GM23338 (cell line): Measurements from ENCODE around the gene UXS1. TPM values are rescaled to one million over a fixed set of nuclear protein-coding genes. Genes with fewer than 3 reads are reported as not detected.

Experiments
- ATAC-seq: fragments of 200-7000 bp; cut with Tn5 transposase; 3 replicates; pipeline ENCODE4 v1.9.1; 2020
- DNase-seq: peaks from one replicate; pipeline ENCODE4 v3.0.0-alpha.2; 2015; ENCODE audit warnings: low spot score
- H2AFZ ChIP-seq: fragments of 200-600 bp; sonication (generic); 2 replicates; pipeline ENCODE4 v1.8.0; 2016; ENCODE audit warnings: antibody characterized with exemption, mild to moderate bottlenecking, moderate library complexity
- H3F3A ChIP-seq: fragments of 200-600 bp; sonication (generic); replicated peaks from 2 replicates; pipeline ENCODE4 v1.8.0; 2017; ENCODE audit warnings: antibody characterized with exemption, mixed run types, low read depth
- H3K27ac ChIP-seq: fragments of 200-600 bp; sonication (generic); 2 replicates; pipeline ENCODE4 v1.6.1; 2016; ENCODE audit warnings: low read depth
- H3K27me3 ChIP-seq: fragments of 200-600 bp; sonication (generic); 2 replicates; pipeline ENCODE4 v1.8.0; 2016; ENCODE audit warnings: mild to moderate bottlenecking, mixed run types, moderate library complexity; ENCODE audit not compliant: insufficient read depth
- H3K36me3 ChIP-seq: fragments of 200-600 bp; sonication (generic); 2 replicates; pipeline ENCODE4 v1.8.0; 2016; ENCODE audit warnings: mild to moderate bottlenecking; ENCODE audit not compliant: insufficient read depth
- H3K4me1 ChIP-seq: fragments of 200-600 bp; sonication (generic); 2 replicates; pipeline ENCODE4 v1.8.0; 2016; ENCODE audit warnings: mild to moderate bottlenecking, moderate library complexity; ENCODE audit not compliant: insufficient read depth
- H3K4me2 ChIP-seq: fragments of 200-600 bp; sonication (generic); 2 replicates; pipeline ENCODE4 v1.7.1; 2017; ENCODE audit warnings: mixed run types
- H3K4me3 ChIP-seq: fragments of 200-600 bp; sonication (generic); 2 replicates; pipeline ENCODE4 v1.6.1; 2016; ENCODE audit warnings: mixed run types
- H3K79me2 ChIP-seq: fragments of 200-600 bp; sonication (generic); replicated peaks from 2 replicates; pipeline ENCODE4 v1.8.0; 2017; ENCODE audit warnings: mild to moderate bottlenecking; ENCODE audit not compliant: insufficient read depth
- H3K9me2 ChIP-seq: fragments of 200-600 bp; sonication (generic); 2 replicates; pipeline ENCODE4 v1.8.0; 2017; ENCODE audit not compliant: insufficient read depth
- H4K20me1 ChIP-seq: fragments of 200-600 bp; sonication (generic); replicated peaks from 2 replicates; pipeline ENCODE4 v1.8.0; 2017; ENCODE audit warnings: mild to moderate bottlenecking; ENCODE audit not compliant: insufficient read depth
- H3K27ac Mint-ChIP-seq: 2 replicates; pipeline ENCODE4 v1.8.0; 2020; ENCODE audit warnings: inconsistent platforms, mild to moderate bottlenecking, moderate library complexity, mixed read lengths
- H3K27me3 Mint-ChIP-seq: 3 replicates; pipeline ENCODE4 v1.8.0; 2022; ENCODE audit warnings: low read depth, mild to moderate bottlenecking, moderate library complexity, mixed read lengths, inconsistent platforms; ENCODE audit not compliant: insufficient read depth, poor library complexity
- H3K36me3 Mint-ChIP-seq: 3 replicates; pipeline ENCODE4 v1.8.0; 2021; ENCODE audit warnings: low read depth, mild to moderate bottlenecking, inconsistent platforms, moderate library complexity, mixed read lengths
- H3K4me1 Mint-ChIP-seq: 3 replicates; pipeline ENCODE4 v1.8.0; 2020; ENCODE audit warnings: mild to moderate bottlenecking, inconsistent platforms, mixed read lengths
- H3K4me3 Mint-ChIP-seq: 3 replicates; pipeline ENCODE4 v1.8.0; 2021; ENCODE audit warnings: moderate library complexity, mild to moderate bottlenecking, inconsistent platforms, mixed read lengths
- H3K9me3 Mint-ChIP-seq: 3 replicates; pipeline ENCODE4 v1.8.0; 2020; ENCODE audit warnings: moderate library complexity, mild to moderate bottlenecking, inconsistent platforms, mixed read lengths
- CREB1 ChIP-seq: fragments of 250-450 bp; sonication (Bioruptor Pico); IDR thresholded peaks from 2 replicates; pipeline ENCODE4 v1.5.0; 2020; ENCODE audit warnings: low read depth, mild to moderate bottlenecking, moderate library complexity
- CTCF ChIP-seq, 2 experiments: fragments of 200-600 bp in 1 of 2; sonication (generic) in 1 of 2; conservative IDR thresholded peaks; 2 replicates each; pipeline versions ENCODE4 v1.5.1 to v1.6.1; 2016 to 2017; ENCODE audit warnings: antibody characterized with exemption in 2 of 2, low read depth in 2 of 2, mild to moderate bottlenecking in 2 of 2, moderate library complexity in 1 of 2
- EZH2 ChIP-seq: fragments of 200-600 bp; sonication (generic); IDR thresholded peaks from one replicate; pipeline ENCODE4 v1.8.0; 2017; ENCODE audit warnings: antibody characterized with exemption, mild to moderate bottlenecking, low read depth; ENCODE audit not compliant: unreplicated experiment
- EZH2phosphoT487 ChIP-seq: fragments of 200-600 bp; sonication (generic); IDR thresholded peaks from one replicate; pipeline ENCODE4 v1.8.1; 2018; ENCODE audit warnings: antibody characterized with exemption; ENCODE audit not compliant: unreplicated experiment
- JUNB ChIP-seq: IDR thresholded peaks from one replicate; pipeline ENCODE4 v1.6.1; 2016; ENCODE audit warnings: antibody characterized with exemption; ENCODE audit not compliant: unreplicated experiment
- NANOG ChIP-seq: IDR thresholded peaks from 2 replicates; pipeline ENCODE4 v1.6.1; 2016; ENCODE audit warnings: antibody characterized with exemption, borderline replicate concordance
- POLR2AphosphoS5 ChIP-seq: IDR thresholded peaks from 2 replicates; pipeline ENCODE4 v1.6.1; 2016; ENCODE audit warnings: antibody characterized with exemption, low read depth
- STAT1 ChIP-seq: IDR thresholded peaks from one replicate; pipeline ENCODE4 v1.6.1; 2016; ENCODE audit warnings: antibody characterized with exemption; ENCODE audit not compliant: unreplicated experiment
- ZNF114 ChIP-seq: fragments of 250-450 bp; sonication (Bioruptor Pico); IDR thresholded peaks from 2 replicates; pipeline ENCODE4 v1.5.0; 2020; ENCODE audit warnings: mild to moderate bottlenecking, moderate library complexity
- polyA plus RNA-seq: library from polyadenylated mRNA; unstranded; fragments of >200 nt; fragmentation: Nextera tagmentation; extraction: Ambion mirVana; gene quantifications from 2 replicates; pipeline ENCODE4 v1.2.1, GENCODE V29; 2016
- total RNA-seq: library from RNA; depleted of rRNA; stranded (reverse); fragments of >200 nt; shearing (Covaris generic); gene quantifications from 2 replicates; pipeline ENCODE4 v1.2.3, GENCODE V29; 2014
- TF ChIP-seq, protein P1 (sequence below): IDR thresholded peaks from 2 replicates; pipeline ENCODE4 v1.6.1; 2016; ENCODE audit warnings: antibody characterized with exemption
- TF ChIP-seq, protein P2 (sequence below): IDR thresholded peaks from one replicate; pipeline ENCODE4 v1.6.1; 2018; ENCODE audit warnings: antibody characterized with exemption; ENCODE audit not compliant: unreplicated experiment
- TF ChIP-seq, protein P3 (sequence below): fragments of 250-450 bp; sonication (Bioruptor Pico); IDR thresholded peaks from 2 replicates; pipeline ENCODE4 v1.5.0; 2020; ENCODE audit warnings: mild to moderate bottlenecking, moderate library complexity

UXS1 gene
- total and polyA plus RNA-seq, 2 experiments from 2014 or later = 48.7 to 131 TPM

GRCh38 chr2:106117347-106117746 lies 76.8 kb downstream of the UXS1 start:
- no peak overlapping the region for H3K4me3 Mint-ChIP-seq

More at GRCh38 chr2:106117347-106117746, 76.8 kb downstream of the UXS1 start:
- peaks cover 18% of the 10 kb centered on the region for H3K4me1 ChIP-seq
- TF ChIP-seq NANOG = no peak
- no peak for TF ChIP-seq POLR2AphosphoS5
- no peak for TF ChIP-seq EZH2
- TF ChIP-seq, protein P1, sequence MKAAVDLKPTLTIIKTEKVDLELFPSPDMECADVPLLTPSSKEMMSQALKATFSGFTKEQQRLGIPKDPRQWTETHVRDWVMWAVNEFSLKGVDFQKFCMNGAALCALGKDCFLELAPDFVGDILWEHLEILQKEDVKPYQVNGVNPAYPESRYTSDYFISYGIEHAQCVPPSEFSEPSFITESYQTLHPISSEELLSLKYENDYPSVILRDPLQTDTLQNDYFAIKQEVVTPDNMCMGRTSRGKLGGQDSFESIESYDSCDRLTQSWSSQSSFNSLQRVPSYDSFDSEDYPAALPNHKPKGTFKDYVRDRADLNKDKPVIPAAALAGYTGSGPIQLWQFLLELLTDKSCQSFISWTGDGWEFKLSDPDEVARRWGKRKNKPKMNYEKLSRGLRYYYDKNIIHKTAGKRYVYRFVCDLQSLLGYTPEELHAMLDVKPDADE = no peak
- TF ChIP-seq, protein P2, sequence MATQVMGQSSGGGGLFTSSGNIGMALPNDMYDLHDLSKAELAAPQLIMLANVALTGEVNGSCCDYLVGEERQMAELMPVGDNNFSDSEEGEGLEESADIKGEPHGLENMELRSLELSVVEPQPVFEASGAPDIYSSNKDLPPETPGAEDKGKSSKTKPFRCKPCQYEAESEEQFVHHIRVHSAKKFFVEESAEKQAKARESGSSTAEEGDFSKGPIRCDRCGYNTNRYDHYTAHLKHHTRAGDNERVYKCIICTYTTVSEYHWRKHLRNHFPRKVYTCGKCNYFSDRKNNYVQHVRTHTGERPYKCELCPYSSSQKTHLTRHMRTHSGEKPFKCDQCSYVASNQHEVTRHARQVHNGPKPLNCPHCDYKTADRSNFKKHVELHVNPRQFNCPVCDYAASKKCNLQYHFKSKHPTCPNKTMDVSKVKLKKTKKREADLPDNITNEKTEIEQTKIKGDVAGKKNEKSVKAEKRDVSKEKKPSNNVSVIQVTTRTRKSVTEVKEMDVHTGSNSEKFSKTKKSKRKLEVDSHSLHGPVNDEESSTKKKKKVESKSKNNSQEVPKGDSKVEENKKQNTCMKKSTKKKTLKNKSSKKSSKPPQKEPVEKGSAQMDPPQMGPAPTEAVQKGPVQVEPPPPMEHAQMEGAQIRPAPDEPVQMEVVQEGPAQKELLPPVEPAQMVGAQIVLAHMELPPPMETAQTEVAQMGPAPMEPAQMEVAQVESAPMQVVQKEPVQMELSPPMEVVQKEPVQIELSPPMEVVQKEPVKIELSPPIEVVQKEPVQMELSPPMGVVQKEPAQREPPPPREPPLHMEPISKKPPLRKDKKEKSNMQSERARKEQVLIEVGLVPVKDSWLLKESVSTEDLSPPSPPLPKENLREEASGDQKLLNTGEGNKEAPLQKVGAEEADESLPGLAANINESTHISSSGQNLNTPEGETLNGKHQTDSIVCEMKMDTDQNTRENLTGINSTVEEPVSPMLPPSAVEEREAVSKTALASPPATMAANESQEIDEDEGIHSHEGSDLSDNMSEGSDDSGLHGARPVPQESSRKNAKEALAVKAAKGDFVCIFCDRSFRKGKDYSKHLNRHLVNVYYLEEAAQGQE = no peak
- TF ChIP-seq CREB1 (CRISPR knock-in tag) = no peak
- no peak for TF ChIP-seq EZH2phosphoT487
- TF ChIP-seq STAT1 = no peak
- no peak for TF ChIP-seq JUNB
- no peak for TF ChIP-seq ZNF114
- TF ChIP-seq, protein P3, sequence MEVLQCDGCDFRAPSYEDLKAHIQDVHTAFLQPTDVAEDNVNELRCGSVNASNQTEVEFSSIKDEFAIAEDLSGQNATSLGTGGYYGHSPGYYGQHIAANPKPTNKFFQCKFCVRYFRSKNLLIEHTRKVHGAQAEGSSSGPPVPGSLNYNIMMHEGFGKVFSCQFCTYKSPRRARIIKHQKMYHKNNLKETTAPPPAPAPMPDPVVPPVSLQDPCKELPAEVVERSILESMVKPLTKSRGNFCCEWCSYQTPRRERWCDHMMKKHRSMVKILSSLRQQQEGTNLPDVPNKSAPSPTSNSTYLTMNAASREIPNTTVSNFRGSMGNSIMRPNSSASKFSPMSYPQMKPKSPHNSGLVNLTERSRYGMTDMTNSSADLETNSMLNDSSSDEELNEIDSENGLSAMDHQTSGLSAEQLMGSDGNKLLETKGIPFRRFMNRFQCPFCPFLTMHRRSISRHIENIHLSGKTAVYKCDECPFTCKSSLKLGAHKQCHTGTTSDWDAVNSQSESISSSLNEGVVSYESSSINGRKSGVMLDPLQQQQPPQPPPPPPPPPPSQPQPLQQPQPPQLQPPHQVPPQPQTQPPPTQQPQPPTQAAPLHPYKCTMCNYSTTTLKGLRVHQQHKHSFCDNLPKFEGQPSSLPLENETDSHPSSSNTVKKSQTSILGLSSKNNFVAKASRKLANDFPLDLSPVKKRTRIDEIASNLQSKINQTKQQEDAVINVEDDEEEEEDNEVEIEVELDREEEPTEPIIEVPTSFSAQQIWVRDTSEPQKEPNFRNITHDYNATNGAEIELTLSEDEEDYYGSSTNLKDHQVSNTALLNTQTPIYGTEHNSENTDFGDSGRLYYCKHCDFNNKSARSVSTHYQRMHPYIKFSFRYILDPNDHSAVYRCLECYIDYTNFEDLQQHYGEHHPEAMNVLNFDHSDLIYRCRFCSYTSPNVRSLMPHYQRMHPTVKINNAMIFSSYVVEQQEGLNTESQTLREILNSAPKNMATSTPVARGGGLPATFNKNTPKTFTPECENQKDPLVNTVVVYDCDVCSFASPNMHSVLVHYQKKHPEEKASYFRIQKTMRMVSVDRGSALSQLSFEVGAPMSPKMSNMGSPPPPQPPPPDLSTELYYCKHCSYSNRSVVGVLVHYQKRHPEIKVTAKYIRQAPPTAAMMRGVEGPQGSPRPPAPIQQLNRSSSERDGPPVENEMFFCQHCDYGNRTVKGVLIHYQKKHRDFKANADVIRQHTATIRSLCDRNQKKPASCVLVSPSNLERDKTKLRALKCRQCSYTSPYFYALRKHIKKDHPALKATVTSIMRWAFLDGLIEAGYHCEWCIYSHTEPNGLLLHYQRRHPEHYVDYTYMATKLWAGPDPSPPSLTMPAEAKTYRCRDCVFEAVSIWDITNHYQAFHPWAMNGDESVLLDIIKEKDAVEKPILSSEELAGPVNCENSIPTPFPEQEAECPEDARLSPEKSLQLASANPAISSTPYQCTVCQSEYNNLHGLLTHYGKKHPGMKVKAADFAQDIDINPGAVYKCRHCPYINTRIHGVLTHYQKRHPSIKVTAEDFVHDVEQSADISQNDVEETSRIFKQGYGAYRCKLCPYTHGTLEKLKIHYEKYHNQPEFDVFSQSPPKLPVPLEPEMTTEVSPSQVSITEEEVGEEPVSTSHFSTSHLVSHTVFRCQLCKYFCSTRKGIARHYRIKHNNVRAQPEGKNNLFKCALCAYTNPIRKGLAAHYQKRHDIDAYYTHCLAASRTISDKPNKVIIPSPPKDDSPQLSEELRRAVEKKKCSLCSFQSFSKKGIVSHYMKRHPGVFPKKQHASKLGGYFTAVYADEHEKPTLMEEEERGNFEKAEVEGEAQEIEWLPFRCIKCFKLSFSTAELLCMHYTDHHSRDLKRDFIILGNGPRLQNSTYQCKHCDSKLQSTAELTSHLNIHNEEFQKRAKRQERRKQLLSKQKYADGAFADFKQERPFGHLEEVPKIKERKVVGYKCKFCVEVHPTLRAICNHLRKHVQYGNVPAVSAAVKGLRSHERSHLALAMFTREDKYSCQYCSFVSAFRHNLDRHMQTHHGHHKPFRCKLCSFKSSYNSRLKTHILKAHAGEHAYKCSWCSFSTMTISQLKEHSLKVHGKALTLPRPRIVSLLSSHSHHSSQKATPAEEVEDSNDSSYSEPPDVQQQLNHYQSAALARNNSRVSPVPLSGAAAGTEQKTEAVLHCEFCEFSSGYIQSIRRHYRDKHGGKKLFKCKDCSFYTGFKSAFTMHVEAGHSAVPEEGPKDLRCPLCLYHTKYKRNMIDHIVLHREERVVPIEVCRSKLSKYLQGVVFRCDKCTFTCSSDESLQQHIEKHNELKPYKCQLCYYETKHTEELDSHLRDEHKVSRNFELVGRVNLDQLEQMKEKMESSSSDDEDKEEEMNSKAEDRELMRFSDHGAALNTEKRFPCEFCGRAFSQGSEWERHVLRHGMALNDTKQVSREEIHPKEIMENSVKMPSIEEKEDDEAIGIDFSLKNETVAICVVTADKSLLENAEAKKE (CRISPR knock-in tag) = no peak
- TF ChIP-seq CTCF (conservative IDR thresholded peaks at IDR 0.05; ENCODE audit: low read depth in 2 of 2) = no peak
- no peaks in the 10 kb centered on the region for H3K9me3 Mint-ChIP-seq
- DNase-seq (no peak), ATAC-seq (no peak)
- H3F3A ChIP-seq = no peaks in the 10 kb centered on the region
- no peak overlapping the region for H3K4me2 ChIP-seq
- H3K36me3 ChIP-seq = no peaks in the 10 kb centered on the region; the same call in 1 of the 2 replicates
- peaks cover 21% of the 10 kb centered on the region for H3K4me1 Mint-ChIP-seq
- H3K27me3 ChIP-seq = no peaks in the 10 kb centered on the region
- peaks cover 28% of the 10 kb centered on the region for H3K79me2 ChIP-seq
- no peak overlapping the region for H2AFZ ChIP-seq
- H3K9me2 ChIP-seq = no peaks in the 10 kb centered on the region
- H3K27ac Mint-ChIP-seq = no peak overlapping the region
- H3K27ac ChIP-seq = no peak overlapping the region
- H3K4me3 ChIP-seq = no peak overlapping the region
- peaks cover 2% of the 10 kb centered on the region for H3K27me3 Mint-ChIP-seq
- H4K20me1 ChIP-seq = peaks cover 11% of the 10 kb centered on the region
- H3K36me3 Mint-ChIP-seq = peaks cover 10% of the 10 kb centered on the region
